GM06990 (cell line): ENCODE results near the gene CD1D.

Source experiments
- DNase-seq: peaks from one replicate; pipeline ENCODE4 v3.0.0-alpha.2; 2011; ENCODE audit not compliant: insufficient read length; ENCODE audit errors: extremely low read depth
- H3K27me3 ChIP-seq: replicated peaks from 2 replicates; pipeline ENCODE4 v1.6.0; 2011; ENCODE audit warnings: low read length; ENCODE audit not compliant: control insufficient read depth, insufficient read depth
- H3K36me3 ChIP-seq: 2 replicates; pipeline ENCODE4 v1.5.1; 2011; ENCODE audit warnings: low read length; ENCODE audit not compliant: control insufficient read depth, insufficient read depth
- H3K4me3 ChIP-seq: replicated peaks from 2 replicates; pipeline ENCODE4 v1.5.1; 2011; ENCODE audit warnings: low read depth, mild to moderate bottlenecking, control low read depth, low read length
- TF ChIP-seq, protein P1 (sequence below): IDR thresholded peaks from 2 replicates; pipeline ENCODE4 v1.5.1; 2011; ENCODE audit warnings: low read length, control low read depth, mild to moderate bottlenecking, inconsistent platforms; ENCODE audit not compliant: insufficient read depth, poor library complexity, severe bottlenecking

The CD1D gene

DNA sequence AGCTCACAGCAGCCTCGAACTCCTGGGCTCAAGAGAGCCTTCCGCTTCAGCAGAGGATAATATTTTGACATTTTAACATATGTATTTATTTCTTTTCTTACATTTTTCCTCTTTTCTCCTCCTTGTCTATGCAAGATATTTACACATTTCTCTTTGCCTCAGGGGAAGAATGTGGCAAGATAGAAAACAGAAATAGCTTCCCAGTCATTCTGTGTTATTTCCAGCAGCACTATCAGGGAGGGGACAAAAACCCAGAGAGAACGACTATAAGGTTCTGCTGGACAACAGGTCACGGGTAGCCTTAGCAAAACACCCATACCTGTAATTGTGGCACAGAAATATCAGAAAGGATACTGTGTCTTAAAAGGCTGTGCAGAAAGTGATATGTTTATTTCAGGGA, 7.9 kb downstream of the CD1D start:
- TF ChIP-seq, protein P1, sequence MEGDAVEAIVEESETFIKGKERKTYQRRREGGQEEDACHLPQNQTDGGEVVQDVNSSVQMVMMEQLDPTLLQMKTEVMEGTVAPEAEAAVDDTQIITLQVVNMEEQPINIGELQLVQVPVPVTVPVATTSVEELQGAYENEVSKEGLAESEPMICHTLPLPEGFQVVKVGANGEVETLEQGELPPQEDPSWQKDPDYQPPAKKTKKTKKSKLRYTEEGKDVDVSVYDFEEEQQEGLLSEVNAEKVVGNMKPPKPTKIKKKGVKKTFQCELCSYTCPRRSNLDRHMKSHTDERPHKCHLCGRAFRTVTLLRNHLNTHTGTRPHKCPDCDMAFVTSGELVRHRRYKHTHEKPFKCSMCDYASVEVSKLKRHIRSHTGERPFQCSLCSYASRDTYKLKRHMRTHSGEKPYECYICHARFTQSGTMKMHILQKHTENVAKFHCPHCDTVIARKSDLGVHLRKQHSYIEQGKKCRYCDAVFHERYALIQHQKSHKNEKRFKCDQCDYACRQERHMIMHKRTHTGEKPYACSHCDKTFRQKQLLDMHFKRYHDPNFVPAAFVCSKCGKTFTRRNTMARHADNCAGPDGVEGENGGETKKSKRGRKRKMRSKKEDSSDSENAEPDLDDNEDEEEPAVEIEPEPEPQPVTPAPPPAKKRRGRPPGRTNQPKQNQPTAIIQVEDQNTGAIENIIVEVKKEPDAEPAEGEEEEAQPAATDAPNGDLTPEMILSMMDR, result no peak
- Histone ChIP-seq H3K4me3 (no peak overlapping the region), H3K36me3 (no peaks in the 10 kb centered on the region), H3K27me3 (peaks cover 2% of the 10 kb centered on the region)
- DNase-seq, result no peak

DNA sequence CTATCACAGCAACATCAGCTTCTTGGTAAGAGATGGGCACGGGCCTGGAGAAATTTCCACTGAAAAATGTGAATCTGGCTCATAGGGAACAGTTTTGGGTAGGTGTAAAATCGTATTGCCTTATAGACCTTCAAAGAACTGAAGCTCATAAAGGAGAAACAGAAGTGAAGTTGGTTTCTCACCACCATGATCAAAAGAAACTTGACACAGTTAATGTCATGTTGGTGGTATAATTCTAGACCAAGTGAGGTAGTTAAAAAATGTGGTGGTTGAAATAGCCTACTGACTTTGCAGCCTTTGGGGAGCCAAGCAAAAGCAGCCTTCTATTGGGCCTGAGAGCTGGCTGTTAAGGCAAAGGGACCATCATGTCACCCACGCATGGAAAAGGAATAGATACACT, 8.9 kb downstream of the CD1D start:
- TF ChIP-seq, protein P1, result no peak
- DNase-seq, result no peak
- Histone ChIP-seq H3K4me3 (no peak overlapping the region), H3K27me3 (no peaks in the 10 kb centered on the region; the same call in 1 of the 2 replicates), H3K36me3 (no peaks in the 10 kb centered on the region)

DNA sequence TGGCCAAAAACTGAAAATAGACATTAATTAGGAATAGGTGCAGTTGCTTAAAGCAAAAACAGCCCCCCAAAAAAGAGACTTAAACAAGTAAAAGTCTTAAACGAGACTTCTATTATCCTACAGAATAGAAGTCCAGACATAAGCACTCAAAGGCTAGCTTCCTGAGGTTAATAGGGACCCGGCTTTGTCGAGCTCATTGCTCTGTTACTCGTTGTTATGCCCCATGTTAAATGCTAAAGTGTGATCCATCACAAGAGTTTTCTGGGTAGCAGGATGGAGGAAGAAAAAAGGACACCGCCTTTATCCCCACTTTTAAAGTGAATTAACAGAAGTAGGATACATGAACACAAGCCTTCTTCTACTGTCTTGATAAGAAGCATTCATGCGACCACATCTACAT, 10.6 kb downstream of the CD1D start:
- Histone ChIP-seq H3K4me3 (no peak overlapping the region), H3K27me3 (no peaks in the 10 kb centered on the region), H3K36me3 (no peaks in the 10 kb centered on the region)
- TF ChIP-seq, protein P1, result no peak
- no peak for DNase-seq

DNA sequence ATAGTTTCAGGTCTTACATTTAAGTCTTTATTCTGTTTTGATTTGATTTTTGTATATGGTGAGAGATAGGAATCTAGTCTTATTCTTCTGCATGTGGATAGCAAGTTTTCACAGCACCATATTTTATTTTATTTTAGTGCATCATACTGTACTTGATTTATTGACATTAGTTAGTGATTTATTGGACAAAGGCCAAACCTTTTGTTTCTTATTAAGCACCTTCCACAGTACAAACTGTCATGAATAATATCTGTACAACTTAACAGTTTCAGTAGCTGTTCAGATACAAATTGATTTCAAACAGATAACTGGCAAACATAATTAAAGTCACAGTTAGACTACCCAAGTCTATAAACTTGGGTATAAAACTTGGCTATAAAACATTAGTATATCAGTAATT, 15.8 kb downstream of the CD1D start:
- Histone ChIP-seq H3K27me3 (no peaks in the 10 kb centered on the region), H3K4me3 (no peak overlapping the region), H3K36me3 (no peaks in the 10 kb centered on the region)
- no peak for DNase-seq
- TF ChIP-seq, protein P1, result no peak

- no peak for DNase-seq
- Histone ChIP-seq H3K36me3 (no peaks in the 10 kb centered on the region), H3K4me3 (no peak overlapping the region), H3K27me3 (no peaks in the 10 kb centered on the region)
- TF ChIP-seq, protein P1, result no peak
Observed at GRCh38 chr1:158199849-158200248, 19.2 kb downstream of the CD1D start.

GRCh38 chr1:158200527-158200926, 19.8 kb downstream of the CD1D start:
- DNase-seq, result no peak
- no peaks in the 10 kb centered on the region for H3K27me3 ChIP-seq
- H3K4me3 ChIP-seq, result no peak overlapping the region
- TF ChIP-seq, protein P1, result no peak
- no peaks in the 10 kb centered on the region for H3K36me3 ChIP-seq
